ENCODE data around the gene SSTR1. TPM values are rescaled to one million over a fixed set of nuclear protein-coding genes. Genes with fewer than 3 reads are reported as not detected.

The SSTR1 gene, protein sequence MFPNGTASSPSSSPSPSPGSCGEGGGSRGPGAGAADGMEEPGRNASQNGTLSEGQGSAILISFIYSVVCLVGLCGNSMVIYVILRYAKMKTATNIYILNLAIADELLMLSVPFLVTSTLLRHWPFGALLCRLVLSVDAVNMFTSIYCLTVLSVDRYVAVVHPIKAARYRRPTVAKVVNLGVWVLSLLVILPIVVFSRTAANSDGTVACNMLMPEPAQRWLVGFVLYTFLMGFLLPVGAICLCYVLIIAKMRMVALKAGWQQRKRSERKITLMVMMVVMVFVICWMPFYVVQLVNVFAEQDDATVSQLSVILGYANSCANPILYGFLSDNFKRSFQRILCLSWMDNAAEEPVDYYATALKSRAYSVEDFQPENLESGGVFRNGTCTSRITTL
- total RNA-seq, result under 0.01 TPM in 1 of 2 replicates, not detected in the other

DNA sequence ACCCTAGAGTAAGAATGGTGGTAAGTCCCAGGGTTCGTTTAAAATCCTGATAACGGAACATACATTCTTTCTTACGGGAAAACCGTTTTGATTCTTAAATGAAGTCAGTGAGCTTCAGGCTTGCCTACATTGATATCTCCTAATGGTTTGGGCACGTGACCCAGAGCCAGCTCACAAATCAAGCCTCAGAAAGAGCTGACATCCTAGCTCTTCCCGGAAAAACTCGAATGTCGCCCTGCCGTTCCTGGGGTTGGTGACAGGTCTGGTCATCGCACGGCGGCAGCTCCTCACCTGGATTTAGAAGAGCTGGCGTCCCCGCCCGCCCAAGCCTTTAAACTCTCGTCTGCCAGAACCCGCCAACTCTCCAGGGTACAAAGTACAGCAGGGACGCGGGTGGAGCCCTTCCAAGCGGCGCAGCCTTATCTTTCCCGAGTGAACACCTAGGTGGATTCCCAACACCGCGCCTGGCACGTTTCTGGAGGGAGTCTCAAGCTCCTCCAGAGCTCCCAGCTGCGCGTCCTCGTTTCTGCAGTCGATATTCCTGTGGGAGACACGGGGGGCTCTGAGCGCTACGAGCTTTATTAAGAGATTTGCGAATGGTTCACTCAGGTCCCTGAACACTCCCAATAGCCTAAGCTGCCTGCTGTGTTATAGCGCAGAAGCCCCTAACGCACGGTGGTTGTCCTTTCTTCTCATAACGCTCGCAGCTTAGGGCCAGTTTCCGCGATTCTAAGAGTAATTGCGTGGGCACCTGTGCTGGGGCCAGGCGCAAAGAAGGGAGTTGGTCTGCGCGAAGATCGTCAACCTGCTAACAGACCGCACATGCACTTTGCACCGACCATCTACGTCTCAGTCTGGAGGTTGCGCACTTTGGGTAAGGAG is at the start of gene SSTR1:
SSTR1 (plus strand) TSS at position 169 of the 882 bp plus-strand sequence. CDS start 1,486 bp downstream, outside the sequence.
- no peaks in the 10 kb centered on the region for H3K36me3 ChIP-seq (ENCODE audit: control insufficient read depth, insufficient read depth, low read length)
- peaks cover 31% of the 10 kb centered on the region for H3K27me3 ChIP-seq (ENCODE audit: control insufficient read depth, insufficient read depth, low read length)
- TF ChIP-seq, protein P1, sequence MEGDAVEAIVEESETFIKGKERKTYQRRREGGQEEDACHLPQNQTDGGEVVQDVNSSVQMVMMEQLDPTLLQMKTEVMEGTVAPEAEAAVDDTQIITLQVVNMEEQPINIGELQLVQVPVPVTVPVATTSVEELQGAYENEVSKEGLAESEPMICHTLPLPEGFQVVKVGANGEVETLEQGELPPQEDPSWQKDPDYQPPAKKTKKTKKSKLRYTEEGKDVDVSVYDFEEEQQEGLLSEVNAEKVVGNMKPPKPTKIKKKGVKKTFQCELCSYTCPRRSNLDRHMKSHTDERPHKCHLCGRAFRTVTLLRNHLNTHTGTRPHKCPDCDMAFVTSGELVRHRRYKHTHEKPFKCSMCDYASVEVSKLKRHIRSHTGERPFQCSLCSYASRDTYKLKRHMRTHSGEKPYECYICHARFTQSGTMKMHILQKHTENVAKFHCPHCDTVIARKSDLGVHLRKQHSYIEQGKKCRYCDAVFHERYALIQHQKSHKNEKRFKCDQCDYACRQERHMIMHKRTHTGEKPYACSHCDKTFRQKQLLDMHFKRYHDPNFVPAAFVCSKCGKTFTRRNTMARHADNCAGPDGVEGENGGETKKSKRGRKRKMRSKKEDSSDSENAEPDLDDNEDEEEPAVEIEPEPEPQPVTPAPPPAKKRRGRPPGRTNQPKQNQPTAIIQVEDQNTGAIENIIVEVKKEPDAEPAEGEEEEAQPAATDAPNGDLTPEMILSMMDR (IDR thresholded peaks at IDR 0.05; ENCODE audit: insufficient read depth, low read length, severe bottlenecking), result no peak
- DNase-seq (ENCODE audit: low read depth) (no peak), FAIRE-seq (no peak)
- no peak within 1 kb of the TSS for H3K4me3 ChIP-seq (ENCODE audit: low read depth, low read length)

DNA sequence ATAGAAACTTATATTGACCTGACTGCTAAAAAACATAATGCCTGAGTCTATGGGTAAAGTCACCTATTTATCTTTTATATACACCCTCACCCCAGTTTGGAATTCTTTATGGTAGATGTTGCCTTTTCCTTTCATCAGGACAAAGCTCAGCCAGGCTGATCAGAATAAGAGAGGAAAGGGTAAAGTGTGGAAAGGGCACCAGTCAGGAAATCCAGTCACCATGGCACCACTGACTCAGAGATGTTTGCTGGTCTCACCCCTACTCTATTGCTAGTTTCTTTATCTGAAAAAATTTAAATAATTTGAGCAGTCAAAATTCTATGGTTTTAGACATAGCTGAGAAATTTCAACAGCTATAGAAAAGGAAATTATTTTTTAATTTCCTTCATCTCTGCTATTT is 49.2 kb upstream of the SSTR1 start:
- DNase-seq (ENCODE audit: low read depth) (no peak), FAIRE-seq (no peak)
- Histone ChIP-seq H3K4me3 (ENCODE audit: low read depth, low read length) (no peak overlapping the region), H3K36me3 (ENCODE audit: control insufficient read depth, insufficient read depth, low read length) (no peaks in the 10 kb centered on the region), H3K27me3 (ENCODE audit: control insufficient read depth, insufficient read depth, low read length) (no peaks in the 10 kb centered on the region)
- TF ChIP-seq, protein P1 (IDR thresholded peaks at IDR 0.05; ENCODE audit: insufficient read depth, low read length, severe bottlenecking), result no peak

DNA sequence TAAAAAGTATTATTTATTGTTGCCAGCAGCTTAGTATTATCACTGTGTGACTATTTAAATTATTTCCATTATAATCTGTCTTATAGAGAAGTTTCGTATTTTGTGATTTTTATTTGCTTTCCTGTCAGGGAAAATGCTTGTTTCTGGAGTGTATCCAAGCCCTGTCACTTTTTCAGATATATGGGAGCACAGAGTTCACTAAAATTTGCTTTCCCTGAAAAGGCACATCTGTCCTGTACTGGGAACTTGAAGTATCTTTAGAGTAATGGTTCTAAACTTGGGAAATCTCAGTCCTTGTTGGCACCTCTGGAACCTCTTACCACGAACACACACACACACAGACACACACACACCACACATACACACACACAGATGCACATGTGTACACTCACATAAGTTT is 39.3 kb upstream of the SSTR1 start:
- H3K4me3 ChIP-seq (ENCODE audit: low read depth, low read length), result no peak overlapping the region
- H3K27me3 ChIP-seq (ENCODE audit: control insufficient read depth, insufficient read depth, low read length), result no peaks in the 10 kb centered on the region
- TF ChIP-seq, protein P1 (IDR thresholded peaks at IDR 0.05; ENCODE audit: insufficient read depth, low read length, severe bottlenecking), result no peak
- H3K36me3 ChIP-seq (ENCODE audit: control insufficient read depth, insufficient read depth, low read length), result no peaks in the 10 kb centered on the region
- no peak for FAIRE-seq
- DNase-seq (ENCODE audit: low read depth), result no peak

DNA sequence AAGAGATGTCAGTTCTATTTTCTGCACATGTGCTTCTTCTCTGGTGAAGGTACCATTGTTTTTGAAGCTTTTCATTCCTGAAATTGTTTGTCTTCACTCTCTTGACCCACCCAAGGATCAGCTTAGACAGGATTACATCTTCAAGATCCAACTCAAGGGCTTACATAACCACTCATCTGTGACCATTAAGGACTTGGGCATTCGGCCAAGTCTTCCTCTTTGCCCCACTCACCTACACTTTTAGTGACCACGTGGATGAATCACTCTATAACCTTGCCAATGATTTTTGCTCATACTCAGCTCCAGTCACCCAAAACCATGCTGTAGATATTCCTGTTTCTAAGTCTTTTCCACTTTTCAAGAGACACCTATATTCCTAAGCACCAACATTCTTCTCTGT is 36.5 kb upstream of the SSTR1 start:
- Histone ChIP-seq H3K27me3 (ENCODE audit: control insufficient read depth, insufficient read depth, low read length) (no peaks in the 10 kb centered on the region), H3K36me3 (ENCODE audit: control insufficient read depth, insufficient read depth, low read length) (no peaks in the 10 kb centered on the region), H3K4me3 (ENCODE audit: low read depth, low read length) (no peak overlapping the region)
- TF ChIP-seq, protein P1 (IDR thresholded peaks at IDR 0.05; ENCODE audit: insufficient read depth, low read length, severe bottlenecking), result no peak
- DNase-seq (ENCODE audit: low read depth) (peak; percentile 38), FAIRE-seq (peak; percentile 28)

DNA sequence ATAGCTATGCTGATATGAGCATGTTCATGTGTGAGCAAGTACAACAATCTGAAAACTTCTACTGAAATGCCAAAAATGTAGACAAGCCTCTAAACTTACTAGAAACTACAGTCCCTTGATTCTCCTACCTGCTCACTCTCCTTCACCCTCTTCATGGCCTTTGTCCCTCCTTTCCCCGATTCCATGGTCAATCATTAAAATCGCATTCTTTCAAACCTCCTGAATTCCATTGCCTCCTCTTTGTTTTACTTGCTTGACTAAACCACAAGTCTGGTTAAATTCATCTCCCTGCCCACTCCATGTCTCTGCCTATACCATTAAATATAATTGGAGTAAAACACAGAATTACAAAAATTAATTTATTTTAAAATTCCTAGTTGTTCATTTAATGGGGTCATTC is 33.0 kb upstream of the SSTR1 start:
- TF ChIP-seq, protein P1 (IDR thresholded peaks at IDR 0.05; ENCODE audit: insufficient read depth, low read length, severe bottlenecking), result no peak
- H3K36me3 ChIP-seq (ENCODE audit: control insufficient read depth, insufficient read depth, low read length), result no peaks in the 10 kb centered on the region
- DNase-seq (ENCODE audit: low read depth), result no peak
- no peak for FAIRE-seq
- no peaks in the 10 kb centered on the region for H3K27me3 ChIP-seq (ENCODE audit: control insufficient read depth, insufficient read depth, low read length)
- no peak overlapping the region for H3K4me3 ChIP-seq (ENCODE audit: low read depth, low read length)

Data from bronchial epithelial cell (primary cell).